GM23338 (cell line): ENCODE measurements around the gene ZNF366. TPM values are rescaled to one million over a fixed set of nuclear protein-coding genes. Genes with fewer than 3 reads are reported as not detected.

Source experiments
- ATAC-seq: fragments of 200-7000 bp; cut with Tn5 transposase; 3 replicates; pipeline ENCODE4 v1.9.1; 2020
- DNase-seq: peaks from one replicate; pipeline ENCODE4 v3.0.0-alpha.2; 2015; ENCODE audit warnings: low spot score
- H2AFZ ChIP-seq: fragments of 200-600 bp; sonication (generic); 2 replicates; pipeline ENCODE4 v1.8.0; 2016; ENCODE audit warnings: antibody characterized with exemption, mild to moderate bottlenecking, moderate library complexity
- H3F3A ChIP-seq: fragments of 200-600 bp; sonication (generic); replicated peaks from 2 replicates; pipeline ENCODE4 v1.8.0; 2017; ENCODE audit warnings: antibody characterized with exemption, mixed run types, low read depth
- H3K27ac ChIP-seq: fragments of 200-600 bp; sonication (generic); 2 replicates; pipeline ENCODE4 v1.6.1; 2016; ENCODE audit warnings: low read depth
- H3K27me3 ChIP-seq: fragments of 200-600 bp; sonication (generic); 2 replicates; pipeline ENCODE4 v1.8.0; 2016; ENCODE audit warnings: mild to moderate bottlenecking, mixed run types, moderate library complexity; ENCODE audit not compliant: insufficient read depth
- H3K36me3 ChIP-seq: fragments of 200-600 bp; sonication (generic); 2 replicates; pipeline ENCODE4 v1.8.0; 2016; ENCODE audit warnings: mild to moderate bottlenecking; ENCODE audit not compliant: insufficient read depth
- H3K4me1 ChIP-seq: fragments of 200-600 bp; sonication (generic); 2 replicates; pipeline ENCODE4 v1.8.0; 2016; ENCODE audit warnings: mild to moderate bottlenecking, moderate library complexity; ENCODE audit not compliant: insufficient read depth
- H3K4me2 ChIP-seq: fragments of 200-600 bp; sonication (generic); 2 replicates; pipeline ENCODE4 v1.7.1; 2017; ENCODE audit warnings: mixed run types
- H3K4me3 ChIP-seq: fragments of 200-600 bp; sonication (generic); 2 replicates; pipeline ENCODE4 v1.6.1; 2016; ENCODE audit warnings: mixed run types
- H3K79me2 ChIP-seq: fragments of 200-600 bp; sonication (generic); replicated peaks from 2 replicates; pipeline ENCODE4 v1.8.0; 2017; ENCODE audit warnings: mild to moderate bottlenecking; ENCODE audit not compliant: insufficient read depth
- H3K9me2 ChIP-seq: fragments of 200-600 bp; sonication (generic); 2 replicates; pipeline ENCODE4 v1.8.0; 2017; ENCODE audit not compliant: insufficient read depth
- H4K20me1 ChIP-seq: fragments of 200-600 bp; sonication (generic); replicated peaks from 2 replicates; pipeline ENCODE4 v1.8.0; 2017; ENCODE audit warnings: mild to moderate bottlenecking; ENCODE audit not compliant: insufficient read depth
- H3K27ac Mint-ChIP-seq: 2 replicates; pipeline ENCODE4 v1.8.0; 2020; ENCODE audit warnings: inconsistent platforms, mild to moderate bottlenecking, moderate library complexity, mixed read lengths
- H3K27me3 Mint-ChIP-seq: 3 replicates; pipeline ENCODE4 v1.8.0; 2022; ENCODE audit warnings: low read depth, mild to moderate bottlenecking, moderate library complexity, mixed read lengths, inconsistent platforms; ENCODE audit not compliant: insufficient read depth, poor library complexity
- H3K36me3 Mint-ChIP-seq: 3 replicates; pipeline ENCODE4 v1.8.0; 2021; ENCODE audit warnings: low read depth, mild to moderate bottlenecking, inconsistent platforms, moderate library complexity, mixed read lengths
- H3K4me1 Mint-ChIP-seq: 3 replicates; pipeline ENCODE4 v1.8.0; 2020; ENCODE audit warnings: mild to moderate bottlenecking, inconsistent platforms, mixed read lengths
- H3K4me3 Mint-ChIP-seq: 3 replicates; pipeline ENCODE4 v1.8.0; 2021; ENCODE audit warnings: moderate library complexity, mild to moderate bottlenecking, inconsistent platforms, mixed read lengths
- H3K9me3 Mint-ChIP-seq: 3 replicates; pipeline ENCODE4 v1.8.0; 2020; ENCODE audit warnings: moderate library complexity, mild to moderate bottlenecking, inconsistent platforms, mixed read lengths
- CREB1 ChIP-seq: fragments of 250-450 bp; sonication (Bioruptor Pico); IDR thresholded peaks from 2 replicates; pipeline ENCODE4 v1.5.0; 2020; ENCODE audit warnings: low read depth, mild to moderate bottlenecking, moderate library complexity
- CTCF ChIP-seq, 2 experiments: fragments of 200-600 bp in 1 of 2; sonication (generic) in 1 of 2; conservative IDR thresholded peaks; 2 replicates each; pipeline versions ENCODE4 v1.5.1 to v1.6.1; 2016 to 2017; ENCODE audit warnings: antibody characterized with exemption in 2 of 2, low read depth in 2 of 2, mild to moderate bottlenecking in 2 of 2, moderate library complexity in 1 of 2
- ETS1 ChIP-seq: IDR thresholded peaks from 2 replicates; pipeline ENCODE4 v1.6.1; 2016; ENCODE audit warnings: antibody characterized with exemption
- EZH2 ChIP-seq: fragments of 200-600 bp; sonication (generic); IDR thresholded peaks from one replicate; pipeline ENCODE4 v1.8.0; 2017; ENCODE audit warnings: antibody characterized with exemption, mild to moderate bottlenecking, low read depth; ENCODE audit not compliant: unreplicated experiment
- EZH2phosphoT487 ChIP-seq: fragments of 200-600 bp; sonication (generic); IDR thresholded peaks from one replicate; pipeline ENCODE4 v1.8.1; 2018; ENCODE audit warnings: antibody characterized with exemption; ENCODE audit not compliant: unreplicated experiment
- JUNB ChIP-seq: IDR thresholded peaks from one replicate; pipeline ENCODE4 v1.6.1; 2016; ENCODE audit warnings: antibody characterized with exemption; ENCODE audit not compliant: unreplicated experiment
- NANOG ChIP-seq: IDR thresholded peaks from 2 replicates; pipeline ENCODE4 v1.6.1; 2016; ENCODE audit warnings: antibody characterized with exemption, borderline replicate concordance
- POLR2AphosphoS5 ChIP-seq: IDR thresholded peaks from 2 replicates; pipeline ENCODE4 v1.6.1; 2016; ENCODE audit warnings: antibody characterized with exemption, low read depth
- REST ChIP-seq: IDR thresholded peaks from one replicate; pipeline ENCODE4 v1.6.1; 2018; ENCODE audit warnings: antibody characterized with exemption; ENCODE audit not compliant: unreplicated experiment
- STAT1 ChIP-seq: IDR thresholded peaks from one replicate; pipeline ENCODE4 v1.6.1; 2016; ENCODE audit warnings: antibody characterized with exemption; ENCODE audit not compliant: unreplicated experiment
- ZNF114 ChIP-seq: fragments of 250-450 bp; sonication (Bioruptor Pico); IDR thresholded peaks from 2 replicates; pipeline ENCODE4 v1.5.0; 2020; ENCODE audit warnings: mild to moderate bottlenecking, moderate library complexity
- ZNF331 ChIP-seq: fragments of 250-450 bp; sonication (Bioruptor Pico); IDR thresholded peaks from 2 replicates; pipeline ENCODE4 v1.5.0; 2020; ENCODE audit warnings: low read depth, mild to moderate bottlenecking, moderate library complexity
- ZNF462 ChIP-seq: fragments of 250-450 bp; sonication (Bioruptor Pico); IDR thresholded peaks from 2 replicates; pipeline ENCODE4 v1.5.0; 2020; ENCODE audit warnings: mild to moderate bottlenecking, moderate library complexity
- polyA plus RNA-seq: library from polyadenylated mRNA; unstranded; fragments of >200 nt; fragmentation: Nextera tagmentation; extraction: Ambion mirVana; gene quantifications from 2 replicates; pipeline ENCODE4 v1.2.1, GENCODE V29; 2016
- total RNA-seq: library from RNA; depleted of rRNA; stranded (reverse); fragments of >200 nt; shearing (Covaris generic); gene quantifications from 2 replicates; pipeline ENCODE4 v1.2.3, GENCODE V29; 2014

Gene ZNF366
- total and polyA plus RNA-seq, 2 experiments from 2014 or later: not detected

GRCh38 chr5:72465601-72466563 lies 41.3 kb downstream of the ZNF366 start:
- TF ChIP-seq ETS1 (no peak), NANOG (no peak), CTCF (conservative IDR thresholded peaks at IDR 0.05; ENCODE audit: low read depth in 2 of 2) (no peak), ZNF331 (no peak), POLR2AphosphoS5 (no peak), EZH2 (no peak), REST (no peak), CREB1 (CRISPR knock-in tag) (no peak), ZNF462 (CRISPR knock-in tag) (no peak), EZH2phosphoT487 (no peak), ZNF114 (CRISPR knock-in tag) (no peak), STAT1 (no peak), JUNB (no peak)
- Mint-ChIP-seq H3K9me3 (no peaks in the 10 kb centered on the region), H3K4me3 (no peak overlapping the region), H3K4me1 (peaks cover 4% of the 10 kb centered on the region; the same call in 2 of the 3 replicates), H3K36me3 (no peaks in the 10 kb centered on the region), H3K27me3 (peaks cover 6% of the 10 kb centered on the region), H3K27ac (no peak overlapping the region)
- H3K4me1 ChIP-seq: no peaks in the 10 kb centered on the region
- no peaks in the 10 kb centered on the region for H3F3A ChIP-seq
- no peak overlapping the region for H3K27ac ChIP-seq
- peak overlapping the region; percentile 90; the same call in 1 of the 2 replicates for H2AFZ ChIP-seq
- DNase-seq (no peak), ATAC-seq (no peak)
- H3K4me3 ChIP-seq: no peak overlapping the region
- H3K4me2 ChIP-seq: no peak overlapping the region
- no peaks in the 10 kb centered on the region for H4K20me1 ChIP-seq
- peaks cover 9% of the 10 kb centered on the region; the same call in 1 of the 2 replicates for H3K9me2 ChIP-seq
- H3K27me3 ChIP-seq: no peaks in the 10 kb centered on the region
- H3K79me2 ChIP-seq: no peaks in the 10 kb centered on the region
- H3K36me3 ChIP-seq: no peaks in the 10 kb centered on the region
